SK-N-SH (cell line): Measurements from ENCODE around the gene PALLD. TPM values are rescaled to one million over a fixed set of nuclear protein-coding genes. Genes with fewer than 3 reads are reported as not detected.
"Not testable (repeated sequence)": the region's sequence is repeated elsewhere in the genome, so short reads cannot be mapped to it uniquely, and the experiment has no call there.

ENCODE experiments used
- CTCF ChIA-PET: fragments of 300-600, 350-600 bp; formaldehyde crosslinking; extraction: SDS; loops from one replicate; lab custom pipeline; 2021; lab: Yijun Ruan, JAX
- POLR2A ChIA-PET: fragments of 350-600 bp; sonication (Branson Sonifier 250); formaldehyde crosslinking; extraction: SDS; loops from one replicate; lab custom pipeline; 2020; ENCODE audit warnings: antibody characterized with exemption, inconsistent platforms; lab: Yijun Ruan, JAX
- DNase-seq: peaks from one replicate; pipeline ENCODE4 v3.0.0; 2012
- H2AFZ ChIP-seq: fragments of 200-600 bp; sonication (generic); 2 replicates; pipeline ENCODE4 v1.8.1; 2016; ENCODE audit warnings: antibody characterized with exemption, mild to moderate bottlenecking, low read depth
- H3F3A ChIP-seq: fragments of 200-600 bp; sonication (generic); replicated peaks from 2 replicates; pipeline ENCODE3; 2016; ENCODE audit warnings: antibody characterized with exemption, mild to moderate bottlenecking; ENCODE audit not compliant: insufficient read depth
- H3K27ac ChIP-seq, 2 experiments: fragments of 200-500 bp in 1 of 2; fragments of 200-600 bp in 1 of 2; sonication (Bioruptor generic) in 1 of 2; sonication (generic), shearing (Covaris generic) in 1 of 2; 2 replicates each; pipeline versions ENCODE4 v1.5.1 to v1.6.1; 2014 to 2016; ENCODE audit warnings: low read depth in 2 of 2, inconsistent platforms in 1 of 2, low read length in 1 of 2, mild to moderate bottlenecking in 1 of 2, mixed read lengths in 1 of 2
- H3K27me3 ChIP-seq: fragments of 200-600 bp; sonication (generic), shearing (Covaris generic); 2 replicates; pipeline ENCODE4 v1.6.1; 2016; ENCODE audit warnings: mixed run types; ENCODE audit not compliant: insufficient read depth
- H3K36me3 ChIP-seq, 2 experiments: fragments of 200-500 bp in 1 of 2; fragments of 200-600 bp in 1 of 2; sonication (Bioruptor generic) in 1 of 2; sonication (generic) in 1 of 2; replicated peaks in 1 of 2; 2 replicates each; pipeline versions ENCODE3 to v1.5.1; 2014 to 2016; ENCODE audit warnings: low read length in 1 of 2, mild to moderate bottlenecking in 1 of 2; ENCODE audit not compliant: insufficient read depth in 2 of 2, control insufficient read depth in 1 of 2
- H3K4me1 ChIP-seq, 2 experiments: fragments of 200-500 bp in 1 of 2; fragments of 200-600 bp in 1 of 2; sonication (Bioruptor generic) in 1 of 2; sonication (generic), shearing (Covaris generic) in 1 of 2; 2 replicates each; pipeline versions ENCODE4 v1.5.1 to v1.6.1; 2014 to 2016; ENCODE audit warnings: low read depth in 1 of 2, low read length in 1 of 2, mixed run types in 1 of 2; ENCODE audit not compliant: insufficient read depth in 2 of 2, control insufficient read depth in 1 of 2
- H3K4me2 ChIP-seq: fragments of 200-600 bp; sonication (generic), shearing (Covaris generic); 2 replicates; pipeline ENCODE4 v1.6.1; 2017; ENCODE audit warnings: mixed run types
- H3K4me3 ChIP-seq, 2 experiments: fragments of 200-500 bp in 1 of 2; fragments of 200-600 bp in 1 of 2; sonication (Bioruptor generic) in 1 of 2; sonication (generic), shearing (Covaris generic) in 1 of 2; 2 replicates each; pipeline versions ENCODE4 v1.5.1 to v1.8.1; 2014 to 2016; ENCODE audit warnings: low read depth in 2 of 2, inconsistent platforms in 1 of 2, low read length in 1 of 2, mild to moderate bottlenecking in 1 of 2, mixed read lengths in 1 of 2, moderate library complexity in 1 of 2
- H3K79me2 ChIP-seq: fragments of 200-600 bp; sonication (generic); 2 replicates; pipeline ENCODE4 v1.8.1; 2017; ENCODE audit warnings: mild to moderate bottlenecking; ENCODE audit not compliant: insufficient read depth
- H3K9ac ChIP-seq: fragments of 200-600 bp; sonication (generic); 2 replicates; pipeline ENCODE4 v1.6.1; 2017; ENCODE audit warnings: mixed run types
- H3K9me2 ChIP-seq: fragments of 200-600 bp; sonication (generic); 2 replicates; pipeline ENCODE4 v1.6.1; 2017; ENCODE audit warnings: mixed run types
- H3K9me3 ChIP-seq: fragments of 200-600 bp; sonication (generic); 2 replicates; pipeline ENCODE4 v1.6.1; 2017; ENCODE audit warnings: mixed run types, mild to moderate bottlenecking, moderate library complexity
- H4K20me1 ChIP-seq: fragments of 200-600 bp; sonication (generic); 2 replicates; pipeline ENCODE4 v1.6.1; 2017; ENCODE audit warnings: mild to moderate bottlenecking, mixed run types; ENCODE audit not compliant: insufficient read depth
- CTCF ChIP-seq: fragments of 200-600 bp; sonication (generic); IDR thresholded peaks from 2 replicates; pipeline ENCODE4 v1.6.1; 2017; ENCODE audit warnings: antibody characterized with exemption, mild to moderate bottlenecking, moderate library complexity
- EZH2phosphoT487 ChIP-seq: fragments of 200-600 bp; sonication (generic); IDR thresholded peaks from 2 replicates; pipeline ENCODE4 v1.6.1; 2017; ENCODE audit warnings: low read depth, mixed run types, mild to moderate bottlenecking, antibody characterized with exemption, moderate library complexity, borderline replicate concordance
- FOSL2 ChIP-seq: IDR thresholded peaks from 2 replicates; pipeline ENCODE4 v1.4.0; 2012; ENCODE audit warnings: low read depth, mild to moderate bottlenecking, moderate library complexity, borderline replicate concordance
- GATA2 ChIP-seq: sonication (generic); formaldehyde crosslinking; IDR thresholded peaks from 2 replicates; pipeline ENCODE4 v1.5.0; 2020; ENCODE audit warnings: mild to moderate bottlenecking, missing genetic modification reagents
- IRF3 ChIP-seq: fragments of 150-350 bp; IDR thresholded peaks from 2 replicates; pipeline ENCODE4 v1.6.1; 2016; ENCODE audit warnings: mild to moderate bottlenecking, low read depth, low read length
- MAX ChIP-seq: IDR thresholded peaks from 2 replicates; pipeline ENCODE4 v1.4.0; 2012; ENCODE audit warnings: low read depth
- MEF2A ChIP-seq: IDR thresholded peaks from 2 replicates; pipeline ENCODE4 v1.4.0; 2012; ENCODE audit warnings: low read depth, borderline replicate concordance
- MXI1 ChIP-seq: IDR thresholded peaks from 2 replicates; pipeline ENCODE4 v1.6.1; 2012; ENCODE audit warnings: mild to moderate bottlenecking, low read depth, low read length, improper control_type of control experiment
- NRF1 ChIP-seq: IDR thresholded peaks from 2 replicates; pipeline ENCODE4 v1.6.1; 2012; ENCODE audit warnings: low read depth, mild to moderate bottlenecking, low read length
- RCOR1 ChIP-seq: fragments of 150-350 bp; IDR thresholded peaks from 2 replicates; pipeline ENCODE4 v1.6.1; 2017; ENCODE audit warnings: antibody characterized with exemption, low read length
- REST ChIP-seq: IDR thresholded peaks from 2 replicates; pipeline ENCODE4 v1.6.1; 2012; ENCODE audit warnings: mild to moderate bottlenecking, low read depth, low read length, moderate library complexity
- RXRA ChIP-seq: IDR thresholded peaks from 2 replicates; pipeline ENCODE4 v1.4.0; 2012; ENCODE audit warnings: low read depth, mild to moderate bottlenecking, borderline replicate concordance
- SIN3A ChIP-seq: IDR thresholded peaks from 2 replicates; pipeline ENCODE4 v1.6.1; 2012; ENCODE audit warnings: low read depth, mild to moderate bottlenecking, low read length, moderate library complexity, borderline replicate concordance
- USF2 ChIP-seq: fragments of 150-350 bp; IDR thresholded peaks from 2 replicates; pipeline ENCODE4 v1.6.1; 2017; ENCODE audit warnings: antibody characterized with exemption, low read length, low read depth, borderline replicate concordance
- WGBS: methylation state at CpG from one replicate; pipeline ENCODE4 v1.1.6; 2017; ENCODE audit warnings: low lambda C conversion rate; 5-methylcytosine and 5-hydroxymethylcytosine counted together
- polyA plus RNA-seq, 3 experiments: library from polyadenylated mRNA; depleted of rRNA; stranded (reverse); fragments of >200 nt; gene quantifications; 2 replicates each; pipeline ENCODE4 v1.2.3, GENCODE V29; 2012

Gene PALLD
- polyA plus RNA-seq, 1 of the 3 experiments (the other 2 are of a cell fraction): 33.0 TPM

- POLR2A ChIA-PET, H3K9me3 ChIP-seq, H3K4me2 ChIP-seq, H2AFZ ChIP-seq, H3K4me1 ChIP-seq, H3K4me3 ChIP-seq, H3K27me3 ChIP-seq, H3K9ac ChIP-seq, H4K20me1 ChIP-seq, DNase-seq, H3K9me2 ChIP-seq, H3K79me2 ChIP-seq, CTCF ChIA-PET, H3K27ac ChIP-seq: not testable (repeated sequence)
- H3K36me3 ChIP-seq: peaks cover 0 to 23% of the 10 kb centered on the region in 2 experiments
- peaks cover 25% of the 10 kb centered on the region for H3F3A ChIP-seq
- WGBS: 92% methylated on average over 4 of the region's 4 CpGs
Measured at GRCh38 chr4:168702581-168703087, 205.8 kb downstream of the PALLD start.

- H3K9me2 ChIP-seq: no peaks in the 10 kb centered on the region
- ChIA-PET POLR2A (no interaction called here), CTCF (interaction anchor here (0.8 to 7.2 kb wide), 2 partner anchors 22 to 216 kb away, joined by 3 to 52 read pairs; no protein-coding TSS in a partner anchor)
- H3K79me2 ChIP-seq: no peaks in the 10 kb centered on the region
- H3K4me3 ChIP-seq: no peak overlapping the region
- H4K20me1 ChIP-seq: no peaks in the 10 kb centered on the region
- no peak overlapping the region for H3K9ac ChIP-seq
- H3F3A ChIP-seq: peaks cover 20% of the 10 kb centered on the region
- DNase-seq: no peak
- no peak overlapping the region for H2AFZ ChIP-seq
- H3K36me3 ChIP-seq: peaks cover 0 to 12% of the 10 kb centered on the region in 2 experiments
- H3K4me1 ChIP-seq: no peaks in the 10 kb centered on the region
- no peaks in the 10 kb centered on the region for H3K9me3 ChIP-seq
- WGBS: 92% methylated on average over 2 of the region's 2 CpGs
- H3K4me2 ChIP-seq: no peak overlapping the region
- TF ChIP-seq NRF1 (no peak), USF2 (no peak), EZH2phosphoT487 (no peak), RXRA (no peak), MAX (no peak), SIN3A (no peak), FOSL2 (no peak), MXI1 (no peak), RCOR1 (no peak), MEF2A (no peak), IRF3 (no peak), CTCF (no peak), REST (no peak), GATA2 (CRISPR knock-in tag) (no peak)
- no peak overlapping the region for H3K27ac ChIP-seq
- no peaks in the 10 kb centered on the region for H3K27me3 ChIP-seq
Measured at GRCh38 chr4:168705121-168705520, 208.3 kb downstream of the PALLD start.
